ENCODE results near the gene HAL. TPM values are rescaled to one million over a fixed set of nuclear protein-coding genes. Genes with fewer than 3 reads are reported as not detected.

Gene HAL
- total RNA-seq, 1 donor from 2014 or later = 3.8 TPM

- H3K36me3 Mint-ChIP-seq = no peaks in the 10 kb centered on the region
- no peak overlapping the region for H3K4me3 Mint-ChIP-seq
- no peak for TF ChIP-seq CTCF (conservative IDR thresholded peaks at IDR 0.05)
- peaks cover 4% of the 10 kb centered on the region for H3K4me1 Mint-ChIP-seq (ENCODE audit: unreplicated experiment)
- H3K27ac Mint-ChIP-seq = no peak overlapping the region
- H3K9me3 Mint-ChIP-seq = no peaks in the 10 kb centered on the region
- DNase-seq (ENCODE audit: extremely low spot score, unreplicated experiment) = no peak
- H3K27me3 Mint-ChIP-seq = peaks cover 22% of the 10 kb centered on the region
Observed at GRCh38 chr12:95953000-95953399, 43.1 kb downstream of the HAL start.

DNA sequence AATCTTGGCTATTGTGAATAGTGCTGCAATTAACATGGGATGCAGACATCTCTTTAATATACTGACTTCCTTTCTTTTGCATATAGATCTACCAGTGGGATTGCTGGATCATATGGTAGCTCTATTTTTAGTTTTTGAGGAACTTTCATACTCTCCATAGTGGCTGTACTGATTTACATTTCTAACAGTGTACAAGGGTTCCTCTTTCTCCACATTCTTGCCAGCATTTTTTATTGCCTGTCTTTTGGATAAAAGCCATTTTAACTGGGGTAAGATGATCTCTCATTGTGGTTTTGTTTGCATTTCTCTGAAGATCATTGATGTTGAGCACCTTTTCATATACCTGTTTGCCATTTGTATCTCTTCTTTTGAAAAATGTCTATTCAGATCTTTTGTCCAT lies 44.6 kb downstream of the HAL start:
- Mint-ChIP-seq H3K4me1 (ENCODE audit: unreplicated experiment) (peaks cover 4% of the 10 kb centered on the region), H3K36me3 (no peaks in the 10 kb centered on the region), H3K9me3 (no peaks in the 10 kb centered on the region), H3K27me3 (peaks cover 22% of the 10 kb centered on the region), H3K4me3 (no peak overlapping the region), H3K27ac (no peak overlapping the region)
- no peak for DNase-seq (ENCODE audit: extremely low spot score, unreplicated experiment)
- no peak for TF ChIP-seq CTCF (conservative IDR thresholded peaks at IDR 0.05)

DNA sequence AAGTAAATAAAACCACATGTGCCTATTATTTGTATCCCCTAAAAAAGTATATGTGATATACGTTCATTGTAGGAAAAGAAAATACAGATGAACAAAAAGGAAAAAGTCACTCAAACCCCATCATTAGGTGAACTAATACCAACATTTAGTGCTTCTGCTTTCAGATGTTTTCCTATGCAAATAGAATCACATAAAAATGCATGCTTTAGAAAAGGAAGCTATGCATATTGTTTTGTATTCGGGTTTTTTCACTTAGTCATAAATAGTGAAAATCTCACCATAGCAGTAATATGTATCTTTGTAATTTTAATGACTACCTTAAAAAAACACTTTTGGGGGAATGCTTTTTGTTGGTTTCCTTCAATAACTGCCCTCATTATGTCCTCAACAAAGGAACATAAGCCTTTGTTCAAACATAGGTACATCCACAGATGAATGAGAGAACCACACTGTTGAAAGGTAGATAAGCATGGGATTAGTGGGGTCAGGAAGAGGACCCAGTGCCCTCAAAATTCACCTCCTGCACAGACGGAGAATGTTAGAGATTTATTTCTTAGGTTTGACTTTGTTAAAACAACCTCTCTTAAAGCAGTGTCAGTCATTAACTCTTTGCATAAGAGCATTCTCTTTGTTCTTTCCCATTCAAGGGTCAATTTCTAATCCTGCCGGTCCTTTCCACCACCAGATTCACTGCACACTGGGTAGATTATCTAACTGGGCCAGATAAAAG lies 46.5 kb downstream of the HAL start:
- H3K9me3 Mint-ChIP-seq = no peaks in the 10 kb centered on the region
- H3K4me1 Mint-ChIP-seq (ENCODE audit: unreplicated experiment) = peaks cover 4% of the 10 kb centered on the region
- TF ChIP-seq CTCF (conservative IDR thresholded peaks at IDR 0.05) = no peak
- DNase-seq (ENCODE audit: extremely low spot score, unreplicated experiment) = no peak
- H3K36me3 Mint-ChIP-seq = no peaks in the 10 kb centered on the region
- no peak overlapping the region for H3K4me3 Mint-ChIP-seq
- H3K27me3 Mint-ChIP-seq = peaks cover 40% of the 10 kb centered on the region
- H3K27ac Mint-ChIP-seq = no peak overlapping the region

DNA sequence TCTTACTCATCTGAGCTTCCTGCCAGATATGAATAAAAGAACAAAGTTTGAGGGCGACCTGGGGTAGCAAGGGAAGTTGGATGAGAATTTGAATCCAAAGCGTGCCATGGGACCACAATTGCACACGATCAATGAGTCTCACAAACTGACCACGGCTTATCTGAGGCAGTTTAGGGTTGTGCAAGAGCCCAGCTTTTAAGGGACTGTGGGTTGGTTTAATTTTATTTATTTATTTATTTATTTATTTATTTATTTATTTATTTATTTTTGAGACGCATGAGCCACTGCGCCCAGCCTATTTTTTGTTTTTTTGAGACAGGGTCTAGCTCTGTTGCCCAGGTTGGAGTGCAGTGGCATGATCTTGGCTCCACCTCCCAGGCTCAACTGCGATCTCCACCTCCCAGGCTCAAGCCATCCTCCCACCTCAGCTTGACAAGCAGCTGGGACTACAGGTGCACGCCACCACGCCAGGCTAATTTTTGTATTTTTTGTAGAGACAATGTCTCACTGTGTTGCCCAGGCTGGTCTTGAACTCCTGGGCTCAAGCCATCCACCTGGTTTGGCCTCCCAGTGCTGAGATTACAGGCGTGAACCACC lies 51.9 kb downstream of the HAL start:
- H3K27ac Mint-ChIP-seq = no peak overlapping the region
- peaks cover 40% of the 10 kb centered on the region for H3K27me3 Mint-ChIP-seq
- H3K4me1 Mint-ChIP-seq (ENCODE audit: unreplicated experiment) = no peaks in the 10 kb centered on the region
- no peaks in the 10 kb centered on the region for H3K36me3 Mint-ChIP-seq
- TF ChIP-seq CTCF (conservative IDR thresholded peaks at IDR 0.05) = no peak
- no peak for DNase-seq (ENCODE audit: extremely low spot score, unreplicated experiment)
- H3K9me3 Mint-ChIP-seq = no peaks in the 10 kb centered on the region
- H3K4me3 Mint-ChIP-seq = peak overlapping the region; percentile 96

GRCh38 chr12:95943330-95943842 lies 52.8 kb downstream of the HAL start, which contains the start of gene AMDHD1:
AMDHD1 (plus strand) TSS chr12:95943331; CDS start chr12:95943399, 68 bp downstream.
- no peaks in the 10 kb centered on the region for H3K9me3 Mint-ChIP-seq
- no peaks in the 10 kb centered on the region for H3K36me3 Mint-ChIP-seq
- peak within 1 kb of the TSS; percentile 96 for H3K4me3 Mint-ChIP-seq
- H3K27ac Mint-ChIP-seq = peak within 1 kb of the TSS; percentile 74
- TF ChIP-seq CTCF (conservative IDR thresholded peaks at IDR 0.05) = peak; percentile 66
- H3K4me1 Mint-ChIP-seq (ENCODE audit: unreplicated experiment) = no peaks in the 10 kb centered on the region
- peak; percentile 78 for DNase-seq (ENCODE audit: extremely low spot score, unreplicated experiment)
- peaks cover 46% of the 10 kb centered on the region for H3K27me3 Mint-ChIP-seq
